Vagina (tissue), 2 donors: ENCODE data around the gene SPO11.

ENCODE experiments used
- CTCF ChIP-seq, 3 experiments: fragments of 450-650 bp in 2 of 3; fragments of 200-600 bp in 1 of 3; sonication (generic) in 1 of 3; IDR thresholded peaks; one replicate each; pipeline ENCODE4 v1.5.1; 2017 to 2019; ENCODE audit warnings: antibody characterized with exemption in 3 of 3, mild to moderate bottlenecking in 2 of 3, moderate library complexity in 2 of 3
- POLR2A ChIP-seq, 2 donors: fragments of 450-650 bp; IDR thresholded peaks; one replicate each; pipeline ENCODE4 v1.6.1; 2017; ENCODE audit warnings: antibody characterized with exemption in 2 of 2, mild to moderate bottlenecking in 2 of 2, moderate library complexity in 2 of 2

DNA sequence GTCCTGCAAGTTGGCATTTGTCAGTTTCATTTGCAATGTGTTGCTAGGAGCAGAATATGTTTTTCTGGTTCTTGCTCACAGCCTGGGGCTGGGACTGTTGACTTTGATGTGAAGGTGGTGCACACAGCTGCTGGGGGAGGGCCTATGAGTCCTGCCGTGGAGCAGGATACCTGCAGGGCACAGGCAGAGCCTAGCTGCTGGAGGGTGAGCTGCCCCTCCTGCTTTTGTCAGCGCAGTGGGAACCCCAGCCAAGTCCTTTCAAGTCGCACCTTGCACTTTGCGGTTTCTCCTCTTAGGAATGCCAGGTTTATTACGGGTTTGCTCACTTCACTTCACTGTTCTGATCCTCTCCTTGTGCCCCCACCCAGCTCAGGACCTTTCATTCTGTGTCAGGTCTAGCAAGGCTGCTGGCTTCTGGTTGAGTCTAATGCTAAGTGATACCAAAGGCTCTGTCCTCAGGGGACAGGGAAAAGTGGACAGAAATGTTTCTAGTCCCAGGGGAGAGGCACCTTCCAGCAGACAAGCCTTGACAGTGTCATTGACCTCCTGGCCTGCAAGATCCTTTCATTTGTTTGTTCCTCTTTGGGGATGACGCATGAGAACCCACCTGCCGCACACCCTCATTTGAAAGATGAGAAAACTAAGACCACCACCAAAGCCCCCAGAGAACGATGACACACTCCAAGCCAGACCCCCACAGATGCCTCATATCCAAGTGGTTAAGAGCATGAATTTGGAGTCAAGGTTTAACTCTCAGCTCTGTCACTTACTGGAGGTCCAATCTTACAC is 2.7 kb upstream of the SPO11 start:
- TF ChIP-seq CTCF (IDR thresholded peaks at IDR 0.05) (no peak), POLR2A (IDR thresholded peaks at IDR 0.05) (no peak)
